SK-N-SH treated with all-trans-retinoic acid at 6 μM for 48 hours (cell line): ENCODE measurements around the gene ARMC2.

Source experiments
- ATAC-seq: fragments of 200-7000 bp; cut with Tn5 transposase; 3 replicates; pipeline ENCODE4 v1.9.1; 2020; ENCODE audit warnings: mild to moderate bottlenecking, moderate library complexity
- ARNTL ChIP-seq: fragments of 450-650 bp; formaldehyde crosslinking; IDR thresholded peaks from 2 replicates; pipeline ENCODE4 v1.5.0; 2020; ENCODE audit warnings: low read depth, mild to moderate bottlenecking, moderate library complexity, borderline replicate concordance
- BACH2 ChIP-seq: fragments of 250-450 bp; sonication (Bioruptor Pico); IDR thresholded peaks from 2 replicates; pipeline ENCODE4 v1.9.0; 2021; ENCODE audit warnings: mild to moderate bottlenecking, borderline replicate concordance
- GLIS3 ChIP-seq: fragments of 250-450 bp; sonication (Bioruptor Pico); IDR thresholded peaks from 2 replicates; pipeline ENCODE4 v1.5.0; 2020; ENCODE audit warnings: mild to moderate bottlenecking, moderate library complexity
- OSR1 ChIP-seq: fragments of 250-450 bp; sonication (Bioruptor Pico); IDR thresholded peaks from 2 replicates; pipeline ENCODE4 v1.8.0; 2022; ENCODE audit warnings: moderate library complexity, mild to moderate bottlenecking, inconsistent platforms
- PATZ1 ChIP-seq: fragments of 250-450 bp; sonication (Bioruptor Pico); IDR thresholded peaks from 2 replicates; pipeline ENCODE4 v1.8.0; 2020; ENCODE audit warnings: mild to moderate bottlenecking, moderate library complexity, borderline replicate concordance
- POU6F1 ChIP-seq: fragments of 250-450 bp; sonication (Bioruptor Pico); IDR thresholded peaks from 2 replicates; pipeline ENCODE4 v1.8.0; 2021; ENCODE audit warnings: low read depth, mild to moderate bottlenecking, moderate library complexity, borderline replicate concordance
- PPARA ChIP-seq: fragments of 250-450 bp; sonication (Bioruptor Pico); IDR thresholded peaks from 2 replicates; pipeline ENCODE4 v1.5.0; 2020; ENCODE audit warnings: mild to moderate bottlenecking, borderline replicate concordance
- SNAI2 ChIP-seq: fragments of 250-450 bp; sonication (Bioruptor Pico); IDR thresholded peaks from 2 replicates; pipeline ENCODE4 v1.5.0; 2020; ENCODE audit warnings: mild to moderate bottlenecking, moderate library complexity
- TCF4 ChIP-seq: fragments of 250-450 bp; sonication (Bioruptor Pico); IDR thresholded peaks from 2 replicates; pipeline ENCODE4 v1.8.0; 2021; ENCODE audit warnings: mild to moderate bottlenecking, moderate library complexity, borderline replicate concordance
- TOX ChIP-seq: fragments of 250-450 bp; sonication (Bioruptor Pico); IDR thresholded peaks from 2 replicates; pipeline ENCODE4 v1.8.0; 2021; ENCODE audit warnings: mild to moderate bottlenecking, moderate library complexity, borderline replicate concordance
- TSHZ2 ChIP-seq: fragments of 250-450 bp; sonication (Bioruptor Pico); IDR thresholded peaks from 2 replicates; pipeline ENCODE4 v1.5.0; 2020; ENCODE audit warnings: mild to moderate bottlenecking, moderate library complexity
- ZC3H10 ChIP-seq: fragments of 250-450 bp; sonication (Bioruptor Pico); IDR thresholded peaks from 2 replicates; pipeline ENCODE4 v1.5.1; 2021; ENCODE audit warnings: mild to moderate bottlenecking, moderate library complexity
- ZFP3 ChIP-seq: fragments of 250-450 bp; sonication (Bioruptor Pico); IDR thresholded peaks from 2 replicates; pipeline ENCODE4 v1.5.0; 2020; ENCODE audit warnings: mild to moderate bottlenecking, moderate library complexity
- ZFP30 ChIP-seq: fragments of 450-650 bp; formaldehyde crosslinking; IDR thresholded peaks from 2 replicates; pipeline ENCODE4 v1.5.0; 2022; ENCODE audit warnings: mild to moderate bottlenecking, moderate library complexity
- ZNF565 ChIP-seq: fragments of 450-650 bp; formaldehyde crosslinking; conservative IDR thresholded peaks from 2 replicates; pipeline ENCODE4 v1.5.0; 2020; ENCODE audit warnings: low read depth, mild to moderate bottlenecking, moderate library complexity
- TF ChIP-seq, protein P1 (sequence below): fragments of 250-450 bp; sonication (Bioruptor Pico); IDR thresholded peaks from 2 replicates; pipeline ENCODE4 v1.5.1; 2020; ENCODE audit warnings: low read depth, mild to moderate bottlenecking, moderate library complexity

ARMC2 gene

GRCh38 chr6:109007521-109007920 is 159.3 kb downstream of the ARMC2 start:
- ATAC-seq: no peak
- TF ChIP-seq SNAI2 (CRISPR knock-in tag) (no peak), ZNF565 (CRISPR knock-in tag) (no peak)

- TF ChIP-seq OSR1 (CRISPR knock-in tag) (no peak), ZFP30 (CRISPR knock-in tag) (no peak), ZNF565 (CRISPR knock-in tag) (no peak), TSHZ2 (CRISPR knock-in tag) (no peak), TCF4 (no peak), ZC3H10 (no peak), POU6F1 (CRISPR knock-in tag) (no peak), BACH2 (CRISPR knock-in tag) (no peak), TOX (no peak), ARNTL (CRISPR knock-in tag) (no peak), SNAI2 (CRISPR knock-in tag) (no peak), ZFP3 (no peak), GLIS3 (CRISPR knock-in tag) (no peak)
- no peak for ATAC-seq
These were observed 159.8 kb downstream of the ARMC2 start for GRCh38 chr6:109008054-109008453.

DNA sequence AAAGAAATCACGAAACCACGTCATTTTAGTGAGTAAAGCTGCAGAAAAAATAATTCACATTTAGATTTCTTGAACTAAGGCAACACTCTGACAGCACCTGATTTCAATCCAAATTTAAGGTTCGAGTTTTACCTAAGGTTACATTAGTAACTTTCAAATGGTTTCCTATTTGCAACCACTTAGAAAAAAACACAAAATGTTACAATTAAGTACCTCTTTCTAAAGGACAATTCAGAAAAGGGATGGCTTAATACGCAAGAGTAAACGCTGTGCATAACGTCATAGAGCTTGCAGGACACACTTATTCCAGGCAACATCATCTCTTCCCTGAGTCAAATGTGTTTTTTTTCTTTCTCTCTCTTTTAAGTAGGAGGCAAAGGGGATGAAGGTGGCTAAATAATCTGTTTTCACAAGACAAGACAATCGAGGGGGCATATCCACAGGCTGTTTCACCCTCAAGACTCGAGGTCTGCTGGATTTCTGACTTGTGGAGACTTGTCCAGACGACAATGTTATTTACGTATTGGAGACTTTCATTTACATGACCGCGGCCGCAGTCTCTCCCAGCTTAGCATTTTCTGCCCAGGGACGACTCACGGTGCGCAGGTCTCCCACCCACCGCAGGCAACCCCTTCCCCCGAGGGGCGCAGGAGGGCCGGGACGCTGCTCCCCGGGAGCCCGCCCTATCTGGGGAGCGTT is 160.5 kb downstream of the ARMC2 start:
- ATAC-seq: peak; percentile 67
- TF ChIP-seq PPARA (CRISPR knock-in tag): no peak
- TF ChIP-seq, protein P1, sequence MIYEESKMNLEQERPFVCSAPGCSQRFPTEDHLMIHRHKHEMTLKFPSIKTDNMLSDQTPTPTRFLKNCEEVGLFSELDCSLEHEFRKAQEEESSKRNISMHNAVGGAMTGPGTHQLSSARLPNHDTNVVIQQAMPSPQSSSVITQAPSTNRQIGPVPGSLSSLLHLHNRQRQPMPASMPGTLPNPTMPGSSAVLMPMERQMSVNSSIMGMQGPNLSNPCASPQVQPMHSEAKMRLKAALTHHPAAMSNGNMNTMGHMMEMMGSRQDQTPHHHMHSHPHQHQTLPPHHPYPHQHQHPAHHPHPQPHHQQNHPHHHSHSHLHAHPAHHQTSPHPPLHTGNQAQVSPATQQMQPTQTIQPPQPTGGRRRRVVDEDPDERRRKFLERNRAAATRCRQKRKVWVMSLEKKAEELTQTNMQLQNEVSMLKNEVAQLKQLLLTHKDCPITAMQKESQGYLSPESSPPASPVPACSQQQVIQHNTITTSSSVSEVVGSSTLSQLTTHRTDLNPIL (CRISPR knock-in tag): no peak
- TF ChIP-seq PATZ1 (CRISPR knock-in tag): no peak
- no peak for TF ChIP-seq ZFP30 (CRISPR knock-in tag)
- TF ChIP-seq BACH2 (CRISPR knock-in tag): no peak
- no peak for TF ChIP-seq ZC3H10
- TF ChIP-seq ARNTL (CRISPR knock-in tag): no peak

DNA sequence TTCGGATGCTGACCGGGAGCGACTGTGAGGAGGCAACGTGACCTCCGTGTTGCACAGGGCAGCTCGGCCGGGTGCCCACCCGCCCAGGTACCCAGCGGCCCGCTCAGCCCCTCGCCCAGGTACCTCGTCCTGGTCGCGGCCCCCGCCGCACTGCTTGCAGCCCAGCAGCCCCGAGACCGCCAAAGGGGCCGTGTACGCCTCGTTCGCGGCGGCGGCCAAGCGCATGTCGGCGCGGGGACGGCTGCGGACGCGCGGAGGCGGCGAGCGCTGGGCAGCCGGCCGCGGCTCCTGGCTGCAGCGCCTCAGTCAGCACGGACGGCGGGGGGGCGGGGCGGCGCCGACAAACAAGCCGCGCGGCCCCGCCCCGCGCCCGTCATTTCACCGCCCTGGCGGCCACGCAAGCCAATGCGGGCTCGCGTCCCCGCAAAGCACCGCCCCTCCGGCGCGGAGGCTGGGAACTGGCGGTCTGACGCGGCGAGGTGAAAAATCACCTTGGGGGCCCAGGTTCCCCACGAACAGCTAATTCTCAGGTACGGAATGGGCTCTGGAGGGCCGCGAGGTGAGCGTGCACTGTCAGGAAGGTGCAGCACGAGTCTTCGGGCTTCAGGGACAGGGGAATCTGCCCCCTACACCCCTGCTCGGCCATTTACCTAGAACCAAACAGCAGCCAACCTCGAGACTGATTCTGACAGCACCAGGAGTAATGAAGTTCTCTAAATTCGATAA is 161.2 kb downstream of the ARMC2 start:
- no peak for TF ChIP-seq ZFP3
- peak; percentile 97 for ATAC-seq
